Smooth muscle cell of the brain vasculature (primary cell): Measurements from ENCODE around the gene CXCL3.

Experiments used
- DNase-seq: peaks from one replicate; pipeline ENCODE4 v3.0.0-alpha.2; 2012; ENCODE audit warnings: low read depth, low spot score

The CXCL3 gene

GRCh38 chr4:74055498-74055897 lies 17.0 kb upstream of the CXCL3 start:
- no peak for DNase-seq

DNA sequence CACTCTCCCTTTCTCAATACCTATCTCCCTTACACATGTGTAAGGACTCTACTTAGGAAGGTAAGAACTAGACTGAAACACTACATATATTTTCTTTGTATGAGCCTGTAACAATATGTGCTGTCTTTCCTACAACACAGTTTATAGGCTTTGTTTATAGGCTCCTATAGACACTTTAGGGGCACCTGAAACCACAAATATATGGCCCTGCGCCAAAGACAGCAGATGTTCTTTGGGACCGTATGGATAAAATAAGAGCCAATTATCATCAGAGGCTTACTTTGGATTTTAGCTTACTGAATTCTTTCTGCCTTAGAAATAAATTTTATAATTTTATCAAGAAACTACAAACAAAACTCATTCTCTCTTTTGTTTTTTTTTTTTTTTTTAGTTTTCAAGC lies 16.6 kb upstream of the CXCL3 start:
- DNase-seq, result no peak

GRCh38 chr4:74054483-74055047 lies 16.1 kb upstream of the CXCL3 start:
- DNase-seq, result no peak

DNA sequence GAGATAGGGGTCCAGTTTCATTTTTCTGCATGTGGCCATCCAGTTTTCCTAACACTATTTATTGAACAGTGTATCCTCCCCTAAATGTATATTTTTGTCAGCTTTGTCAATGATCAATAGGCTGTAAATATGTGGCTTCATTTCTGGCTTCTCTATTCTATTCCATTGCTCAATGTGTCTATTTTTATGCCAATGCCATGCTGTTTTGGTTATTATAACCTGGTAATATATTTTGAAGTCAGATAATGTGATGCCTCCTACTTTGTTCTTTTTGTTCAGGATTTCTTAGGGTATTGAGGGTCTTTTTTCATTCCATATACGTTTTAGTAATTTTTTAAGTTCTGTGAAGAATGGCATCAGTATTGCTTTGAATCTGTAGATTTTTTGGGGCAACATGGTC lies 8.7 kb upstream of the CXCL3 start:
- no peak for DNase-seq

DNA sequence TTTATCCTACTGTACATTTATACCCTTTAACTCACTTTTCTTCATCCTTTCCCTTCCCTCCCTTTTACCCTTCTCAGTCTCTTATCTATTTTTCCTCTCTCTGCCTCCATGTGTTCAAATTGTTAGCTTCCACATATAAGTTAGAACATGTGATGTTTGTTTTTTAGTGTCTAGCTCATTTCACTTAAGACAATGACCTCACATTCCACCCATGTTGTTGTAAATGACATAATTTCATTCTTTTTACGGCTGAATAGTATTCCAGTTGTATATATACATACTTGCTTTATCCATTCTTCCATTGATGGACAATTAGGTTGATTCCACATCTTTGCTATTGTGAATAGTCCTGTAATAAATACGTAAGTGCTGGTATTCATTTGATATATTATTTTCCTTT lies 7.3 kb upstream of the CXCL3 start:
- no peak for DNase-seq

- no peak for DNase-seq
Measured at GRCh38 chr4:74045247-74045646, 6.8 kb upstream of the CXCL3 start.

- DNase-seq, result no peak
Measured at GRCh38 chr4:74044677-74045076, 6.2 kb upstream of the CXCL3 start.

- DNase-seq, result no peak
Measured at GRCh38 chr4:74042681-74043080, 4.2 kb upstream of the CXCL3 start.

GRCh38 chr4:74041418-74041817 lies 2.9 kb upstream of the CXCL3 start:
- no peak for DNase-seq

DNA sequence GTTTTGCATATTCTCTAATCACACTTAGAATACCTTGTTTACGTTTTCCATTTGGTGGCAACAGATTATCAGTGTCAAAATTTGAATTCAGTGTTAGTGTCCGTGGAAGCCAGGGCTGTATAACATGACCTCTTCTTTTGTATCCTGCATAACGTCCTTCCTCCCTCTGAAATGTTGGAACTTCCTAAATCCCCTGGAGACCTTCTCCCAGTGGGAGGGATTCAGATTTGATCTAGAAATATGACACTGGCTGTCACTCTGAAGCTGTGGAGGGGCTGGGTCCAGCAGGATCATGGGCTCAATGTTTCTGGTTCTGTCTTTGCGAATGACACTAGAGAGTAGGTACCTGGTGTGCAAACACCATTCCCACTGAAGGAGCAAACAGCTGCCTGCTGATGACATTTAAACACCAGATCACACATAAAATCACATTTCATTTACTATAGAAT lies 850 bp upstream of the CXCL3 start:
- no peak for DNase-seq

- DNase-seq, result no peak
Measured at GRCh38 chr4:74038086-74038424, 434 bp downstream of the CXCL3 start.

DNA sequence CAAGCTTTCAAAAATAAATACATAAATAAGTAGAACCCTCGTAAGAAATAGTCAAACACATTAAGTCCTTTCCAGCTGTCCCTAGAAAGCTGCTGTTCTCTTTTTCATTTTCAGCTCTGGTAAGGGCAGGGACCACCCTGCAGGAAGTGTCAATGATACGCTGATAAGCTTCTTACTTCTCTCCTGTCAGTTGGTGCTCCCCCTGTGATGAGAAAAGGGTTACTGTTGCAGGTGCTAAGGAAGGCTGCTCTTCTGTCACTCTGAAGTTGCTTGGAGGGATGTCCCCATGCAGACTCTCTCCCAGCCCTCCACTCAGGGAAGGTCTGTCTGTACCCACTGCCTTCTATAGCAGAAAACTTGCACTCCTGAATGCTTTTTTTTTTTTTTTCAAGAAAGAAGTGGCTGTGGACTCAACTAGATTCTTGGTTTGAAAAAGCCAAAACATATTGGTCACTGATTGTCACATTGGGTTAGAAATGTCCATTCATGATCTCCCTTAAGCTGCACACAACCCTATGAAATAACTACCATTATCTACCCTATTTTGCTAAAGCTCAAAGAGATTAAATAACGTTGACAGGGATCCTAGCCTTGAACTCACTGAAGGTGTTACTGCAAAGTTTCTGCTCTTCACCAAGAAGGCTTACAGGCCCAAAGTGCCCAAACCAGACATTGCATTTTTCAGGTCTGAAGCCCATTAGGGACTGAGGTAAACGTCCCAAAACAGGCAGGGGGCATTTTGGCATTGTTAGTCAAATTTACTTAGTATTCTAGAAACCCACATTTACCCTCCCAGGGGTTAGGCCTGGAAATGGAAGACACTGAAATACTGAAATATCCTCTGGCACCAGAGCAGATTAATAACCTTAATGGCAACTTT lies 1.2 kb downstream of the CXCL3 start:
- DNase-seq, result no peak

DNA sequence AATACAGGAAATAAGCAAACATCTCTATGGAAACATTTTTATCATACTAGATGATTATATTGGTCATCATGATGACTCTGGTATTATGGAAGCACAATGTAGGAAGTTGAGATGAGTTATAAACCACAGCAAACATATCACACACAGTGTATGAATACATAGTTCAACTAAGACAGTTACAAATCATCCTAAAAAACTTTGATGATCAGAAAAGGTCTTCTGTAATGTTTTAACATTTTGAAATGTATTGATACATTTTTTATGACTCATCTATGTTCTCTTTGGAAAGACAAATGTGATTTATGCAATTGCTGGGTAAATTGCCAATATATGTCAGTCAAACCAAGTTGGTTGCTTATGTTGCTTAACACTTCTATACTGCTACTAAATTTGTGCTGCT lies 4.8 kb downstream of the CXCL3 start:
- no peak for DNase-seq

GRCh38 chr4:74032064-74032463 lies 6.4 kb downstream of the CXCL3 start:
- no peak for DNase-seq

DNA sequence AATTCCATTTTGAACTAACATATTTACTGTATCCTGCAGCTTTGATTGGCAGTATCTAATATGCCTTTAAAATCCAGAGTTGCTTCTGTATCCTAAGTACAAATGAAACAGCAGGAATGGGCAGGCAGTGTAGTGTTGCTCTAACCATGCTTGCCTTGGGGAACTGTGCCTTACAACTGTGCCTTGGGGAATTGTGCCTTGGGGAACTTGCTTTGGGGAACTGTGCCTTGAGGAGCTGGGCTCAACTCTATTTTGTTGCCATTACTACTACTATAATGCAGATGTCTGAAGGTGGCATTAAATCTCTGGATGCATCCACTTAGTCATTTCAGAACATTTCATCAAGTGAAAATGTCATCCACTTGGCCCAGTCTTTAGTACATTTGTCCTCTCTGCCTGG lies 6.9 kb downstream of the CXCL3 start:
- DNase-seq, result no peak

DNA sequence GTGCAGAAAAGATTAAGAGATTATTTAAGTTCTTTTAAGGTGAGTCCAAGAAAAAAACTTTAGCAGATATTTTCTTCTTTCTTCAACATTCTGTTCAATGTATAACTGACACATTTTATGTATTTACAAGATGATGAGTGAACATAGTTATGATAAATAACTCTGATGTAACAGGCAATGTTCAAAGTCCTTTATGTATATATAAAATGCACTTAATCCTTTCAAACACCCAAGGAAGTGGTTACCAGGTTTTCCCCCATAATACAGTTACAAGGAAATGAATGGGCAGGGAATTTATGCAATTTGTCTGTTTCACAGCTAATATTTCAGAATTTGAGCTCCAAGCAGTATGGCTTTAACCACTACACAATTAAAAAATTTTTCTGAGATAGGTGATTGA lies 8.2 kb downstream of the CXCL3 start:
- no peak for DNase-seq

DNA sequence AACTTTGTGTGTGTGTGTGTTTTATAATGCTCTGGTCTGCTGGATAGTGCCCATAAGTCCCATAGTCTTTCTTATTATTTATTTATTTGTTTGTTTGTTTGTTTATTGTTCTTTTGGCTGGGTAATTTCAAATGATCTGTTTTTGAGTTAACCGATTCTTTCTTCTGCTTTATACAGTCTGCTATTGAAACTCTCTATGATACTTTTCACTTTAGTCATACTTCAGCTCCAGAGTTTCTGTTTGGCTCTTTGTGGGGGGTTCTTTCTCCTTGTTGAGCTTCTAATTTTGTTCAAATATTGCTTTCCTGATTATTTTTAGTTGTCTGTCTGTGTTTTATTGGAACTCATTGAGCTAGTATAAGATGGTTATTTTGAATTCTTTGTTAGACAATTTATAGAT lies 10.0 kb downstream of the CXCL3 start:
- DNase-seq, result no peak

DNA sequence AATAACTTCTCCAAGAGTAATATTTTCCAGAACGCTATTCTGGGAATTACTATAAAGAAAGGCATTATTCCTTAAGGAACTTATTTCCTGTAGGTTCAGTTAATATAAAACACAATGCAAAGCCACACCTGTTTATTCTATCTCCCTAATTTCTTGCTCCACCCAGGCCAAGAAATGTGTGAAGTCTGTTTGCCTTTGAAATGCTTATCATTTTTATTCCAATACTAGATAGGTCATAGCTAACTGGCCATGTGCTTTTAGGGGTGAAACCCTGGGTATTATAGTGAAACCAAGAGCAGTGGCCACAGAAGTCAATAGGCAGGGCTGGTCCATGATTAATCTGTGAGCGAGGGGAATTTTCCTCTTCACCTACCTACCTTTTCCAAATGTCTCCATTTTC lies 14.8 kb downstream of the CXCL3 start:
- no peak for DNase-seq

- DNase-seq, result no peak
Measured at GRCh38 chr4:74021601-74022000, 16.9 kb downstream of the CXCL3 start.

DNA sequence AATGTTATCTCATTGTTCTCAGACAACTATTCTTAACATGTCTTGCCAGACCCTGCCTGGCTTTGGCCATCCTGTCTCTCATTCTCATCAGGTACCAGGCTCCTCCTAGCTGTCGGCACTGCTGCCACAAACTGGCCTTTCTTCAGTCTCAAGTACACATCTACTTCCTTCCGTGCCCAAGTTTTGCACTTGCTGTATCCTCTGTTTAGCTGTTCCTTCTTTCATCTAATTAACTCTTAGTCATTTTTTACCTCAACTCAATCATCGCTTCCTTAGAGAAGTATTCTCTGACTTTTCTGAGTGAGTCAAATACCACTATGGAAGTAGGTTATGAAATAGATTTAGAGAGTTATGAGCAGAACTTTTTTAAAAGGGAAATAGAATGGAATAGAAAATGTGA lies 19.7 kb downstream of the CXCL3 start:
- no peak for DNase-seq

DNA sequence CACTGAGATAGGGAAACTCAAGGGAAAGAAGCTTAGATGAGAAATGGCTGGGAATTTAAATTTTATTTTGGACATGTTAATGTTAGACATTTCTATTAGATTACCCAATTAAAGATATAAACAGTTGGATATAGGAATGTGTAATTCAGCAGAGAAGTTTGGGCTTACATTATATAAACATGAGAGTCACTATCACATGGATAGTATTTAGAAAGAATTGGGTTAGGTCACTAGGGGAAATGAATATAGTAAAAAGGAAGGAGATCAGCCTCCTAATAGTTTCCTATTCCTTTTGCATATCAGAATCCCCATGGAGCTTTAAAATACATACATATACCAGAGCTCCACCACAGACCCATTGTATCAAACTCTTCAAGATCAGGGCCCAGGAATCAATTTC lies 20.4 kb downstream of the CXCL3 start:
- no peak for DNase-seq

DNA sequence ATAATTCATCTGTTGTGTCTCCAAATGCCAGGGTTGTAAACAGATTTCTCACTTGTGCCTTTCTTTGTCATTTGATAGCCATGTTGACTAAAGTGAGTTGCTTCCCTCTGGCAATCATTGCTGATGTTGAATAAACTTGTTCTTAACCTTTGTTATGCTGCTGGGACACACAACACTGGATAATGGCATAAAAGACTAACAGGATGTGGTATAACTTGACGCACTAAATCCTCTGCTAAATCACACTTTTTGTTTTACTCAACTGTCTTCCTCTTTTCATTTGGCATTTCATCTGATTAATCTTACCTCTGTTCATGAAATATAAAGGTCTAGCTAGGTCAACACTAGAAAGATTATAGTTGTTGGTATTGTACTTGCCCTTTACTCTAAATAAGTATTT lies 22.4 kb downstream of the CXCL3 start:
- DNase-seq, result no peak

DNA sequence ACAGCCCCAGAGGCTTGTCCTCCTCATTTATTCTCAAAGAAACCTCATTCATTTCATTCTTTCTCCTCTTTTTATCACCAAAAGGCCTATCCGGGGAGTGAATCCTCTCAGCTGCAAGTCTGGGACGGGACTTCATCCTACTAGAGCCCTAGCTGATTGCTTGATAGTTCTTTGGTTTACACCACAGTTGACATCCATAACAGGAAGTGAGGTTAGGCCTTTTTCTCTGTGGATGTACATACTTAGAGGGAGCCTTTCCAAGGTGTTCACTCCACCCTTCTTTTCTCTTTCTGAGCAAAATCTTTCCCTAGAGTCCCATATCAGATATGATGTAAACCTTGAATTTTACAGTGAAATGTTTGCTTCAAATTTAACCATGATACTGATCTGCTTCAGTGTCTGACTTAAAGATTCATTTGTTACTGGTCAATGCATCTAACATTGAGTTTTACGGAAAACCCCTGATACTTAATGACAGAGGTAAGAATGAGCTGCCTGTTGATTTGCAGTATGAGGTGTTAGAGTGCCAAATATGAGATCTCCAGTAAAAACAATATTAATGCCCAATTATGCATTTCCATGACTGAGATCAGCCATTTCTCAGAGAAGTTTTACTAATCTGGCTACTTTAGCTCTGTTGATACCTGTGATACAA lies 23.2 kb downstream of the CXCL3 start:
- no peak for DNase-seq
